Activated T-cell treated with anti-CD3 and anti-CD28 coated beads, Interleukin-2, amount 50 U/mL, for 4 hours (primary cell): ENCODE measurements around the gene KLF14. TPM values are rescaled to one million over a fixed set of nuclear protein-coding genes. Genes with fewer than 3 reads are reported as not detected.
"Not testable (repeated sequence)": the region's sequence is repeated elsewhere in the genome, so short reads cannot be mapped to it uniquely, and the experiment has no call there.

Experiments used
- ATAC-seq, 2 donors: fragments of 200-7000 bp; cut with Tn5 transposase; one replicate each; pipeline ENCODE4 v1.10.0; 2021
- DNase-seq: peaks from one replicate; pipeline ENCODE4 v3.0.0-alpha.2; 2020
- H3K27me3 Mint-ChIP-seq: one replicate; pipeline ENCODE4 v1.8.0; 2021; ENCODE audit warnings: low read depth, mixed read lengths
- H3K36me3 Mint-ChIP-seq: one replicate; pipeline ENCODE4 v1.8.0; 2022; ENCODE audit warnings: mixed read lengths; ENCODE audit not compliant: insufficient read depth
- H3K4me1 Mint-ChIP-seq: one replicate; pipeline ENCODE4 v1.8.0; 2021; ENCODE audit warnings: low read depth, mixed read lengths
- H3K4me3 Mint-ChIP-seq: one replicate; pipeline ENCODE4 v1.8.0; 2021; ENCODE audit warnings: mild to moderate bottlenecking, moderate library complexity, mixed read lengths
- H3K9me3 Mint-ChIP-seq: one replicate; pipeline ENCODE4 v1.8.0; 2021; ENCODE audit warnings: mixed read lengths
- total RNA-seq, 3 donors: library from RNA; stranded (reverse); gene quantifications; one replicate each; pipeline ENCODE4 v1.2.1, GENCODE V29; 2021

KLF14 gene
- total RNA-seq, 3 donors from 2014 or later = not detected

GRCh38 chr7:130697820-130698219, 36.2 kb downstream of the KLF14 start:
- Mint-ChIP-seq H3K36me3 (no peaks in the 10 kb centered on the region), H3K9me3 (no peaks in the 10 kb centered on the region), H3K4me3 (no peak overlapping the region), H3K4me1 (no peaks in the 10 kb centered on the region), H3K27me3 (peaks cover 3% of the 10 kb centered on the region)
- ATAC-seq (no peak), DNase-seq (no peak)

- peaks cover 16% of the 10 kb centered on the region for H3K9me3 Mint-ChIP-seq
- DNase-seq (no peak), ATAC-seq (no peak)
- H3K27me3 Mint-ChIP-seq = peaks cover 3% of the 10 kb centered on the region
- H3K4me3 Mint-ChIP-seq = no peak overlapping the region
- no peaks in the 10 kb centered on the region for H3K4me1 Mint-ChIP-seq
- no peaks in the 10 kb centered on the region for H3K36me3 Mint-ChIP-seq
These were observed 38.2 kb downstream of the KLF14 start for GRCh38 chr7:130695840-130696239.

- not testable (repeated sequence) for ATAC-seq, H3K4me3 Mint-ChIP-seq
These were observed 41.6 kb downstream of the KLF14 start for GRCh38 chr7:130692396-130692795.

GRCh38 chr7:130689683-130690082, 44.3 kb downstream of the KLF14 start:
- no peak for ATAC-seq
- Mint-ChIP-seq H3K36me3 (no peaks in the 10 kb centered on the region), H3K27me3 (no peaks in the 10 kb centered on the region), H3K4me1 (no peaks in the 10 kb centered on the region), H3K4me3 (no peak overlapping the region), H3K9me3 (peaks cover 20% of the 10 kb centered on the region)
- DNase-seq = no peak

More at GRCh38 chr7:130692396-130692795, 41.6 kb downstream of the KLF14 start:
- not testable (repeated sequence) for H3K4me1 Mint-ChIP-seq, DNase-seq, H3K36me3 Mint-ChIP-seq, H3K27me3 Mint-ChIP-seq
- H3K9me3 Mint-ChIP-seq = peaks cover 20% of the 10 kb centered on the region

- no peaks in the 10 kb centered on the region for H3K4me1 Mint-ChIP-seq
- no peaks in the 10 kb centered on the region for H3K36me3 Mint-ChIP-seq
- no peaks in the 10 kb centered on the region for H3K9me3 Mint-ChIP-seq
- H3K4me3 Mint-ChIP-seq = no peak overlapping the region
- peaks cover 4% of the 10 kb centered on the region for H3K27me3 Mint-ChIP-seq
- DNase-seq (no peak), ATAC-seq (no peak)
These were observed 51.0 kb downstream of the KLF14 start for GRCh38 chr7:130683026-130683425.

Other genes starting within 250 kb of the KLF14 start
- gene MEST, start 242.1 kb downstream of the KLF14 start, total RNA-seq = 1 to 10 TPM; 3.5 to 5.9 (median 5.2) TPM
- 10 to 100 TPM; 13.9 to 16.2 (median 15.4) TPM for gene COPG2, start 65.5 kb downstream of the KLF14 start, total RNA-seq
- not detected for gene TSGA13, start 47.7 kb downstream of the KLF14 start, total RNA-seq